ENCODE measurements around the gene ORC3.
A peak's percentile ranks its signal among the peaks of the same experiment; 100 is the strongest.
"Not testable (repeated sequence)": the region's sequence is repeated elsewhere in the genome, so short reads cannot be mapped to it uniquely, and the experiment has no call there.

The ORC3 gene

DNA sequence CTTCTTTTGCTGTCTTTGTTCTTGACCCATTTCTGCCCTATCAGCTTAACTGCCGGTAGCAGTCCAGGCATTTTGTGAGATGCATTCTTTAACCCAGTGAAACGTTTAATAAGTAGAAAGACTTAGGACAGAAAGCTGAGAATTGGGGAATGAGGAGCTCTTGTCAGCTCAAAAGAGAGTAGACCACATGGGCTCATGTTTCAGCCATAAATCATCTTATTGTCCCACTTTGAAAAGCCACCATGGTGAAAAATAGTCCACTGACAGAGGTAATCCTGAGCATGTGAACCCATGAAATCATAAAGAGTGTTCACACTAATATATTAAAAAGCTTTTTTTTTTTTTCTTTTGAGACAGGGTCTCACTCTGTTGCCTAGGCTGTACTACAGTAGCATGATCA lies 16.3 kb downstream of the ORC3 start:
- DNase-seq = no peak

GRCh38 chr6:87608802-87609201 lies 18.9 kb downstream of the ORC3 start:
- no peak for DNase-seq

DNA sequence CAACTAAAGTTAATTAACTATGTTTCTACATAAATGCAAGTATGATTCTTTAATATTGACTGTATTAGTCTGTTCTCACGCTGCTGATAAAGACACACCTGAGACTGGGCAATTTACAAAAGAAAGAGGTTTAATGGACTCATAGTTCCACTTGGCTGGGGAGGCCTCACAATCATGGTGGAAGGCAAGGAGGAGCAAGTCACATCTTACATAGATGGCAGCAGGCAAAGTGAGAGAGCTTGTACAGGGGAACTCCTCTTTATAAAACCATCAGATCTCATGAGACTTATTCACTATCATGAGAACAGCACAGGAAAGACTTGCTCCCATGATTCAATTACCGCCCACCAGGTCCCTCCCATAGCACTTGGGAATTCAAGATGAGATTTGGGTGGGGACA lies 23.1 kb downstream of the ORC3 start:
- not testable (repeated sequence) for DNase-seq

GRCh38 chr6:87617405-87617804 lies 27.5 kb downstream of the ORC3 start:
- DNase-seq = no peak

GRCh38 chr6:87618531-87618930 lies 28.6 kb downstream of the ORC3 start:
- no peak for DNase-seq

DNA sequence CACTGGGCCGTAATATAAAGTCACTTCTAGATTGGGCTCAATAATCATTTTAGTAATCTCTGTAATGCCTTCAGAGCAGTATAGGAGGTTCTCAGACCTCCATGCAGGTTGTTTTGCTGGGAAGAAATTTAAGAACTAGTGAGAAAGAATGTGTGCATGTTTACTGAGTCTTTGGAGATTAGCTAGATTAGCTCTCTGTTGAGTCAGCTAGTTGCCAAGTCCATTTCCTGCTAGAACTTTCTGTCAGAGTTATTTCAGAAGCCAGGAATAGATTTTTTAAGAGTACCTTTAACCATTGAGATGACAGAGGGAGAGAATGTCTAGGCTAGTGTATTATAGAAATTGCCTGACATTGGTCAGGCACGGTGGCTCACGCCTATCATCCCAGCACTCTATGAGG lies 33.3 kb downstream of the ORC3 start:
- DNase-seq = no peak

- no peak for DNase-seq
Observed at GRCh38 chr6:87628424-87628823, 38.5 kb downstream of the ORC3 start.

- no peak for DNase-seq
Observed at GRCh38 chr6:87628881-87629280, 38.9 kb downstream of the ORC3 start.

DNA sequence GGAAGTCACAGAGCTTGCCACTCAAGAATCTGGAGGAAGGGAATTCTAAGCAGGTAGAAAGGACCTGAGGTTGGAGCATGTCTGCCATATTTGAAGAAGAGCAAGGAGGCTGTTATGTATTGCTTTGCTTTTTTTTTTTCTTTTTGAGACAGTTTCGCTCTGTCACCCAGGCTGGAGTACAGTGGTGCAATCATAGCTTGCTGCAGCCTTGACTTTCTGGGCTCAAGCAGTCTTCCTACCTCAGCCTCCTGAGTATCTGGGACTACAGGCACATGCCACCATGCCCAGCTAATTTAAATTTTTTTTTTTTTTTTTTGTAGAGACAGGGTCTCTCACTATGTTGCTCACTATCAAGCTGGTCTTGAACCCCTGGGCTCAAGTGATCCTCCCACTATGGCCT lies 40.8 kb downstream of the ORC3 start:
- no peak for DNase-seq

GRCh38 chr6:87633851-87634250 lies 43.9 kb downstream of the ORC3 start:
- no peak for DNase-seq

- no peak for DNase-seq
Observed at GRCh38 chr6:87636315-87636714, 46.4 kb downstream of the ORC3 start.

DNA sequence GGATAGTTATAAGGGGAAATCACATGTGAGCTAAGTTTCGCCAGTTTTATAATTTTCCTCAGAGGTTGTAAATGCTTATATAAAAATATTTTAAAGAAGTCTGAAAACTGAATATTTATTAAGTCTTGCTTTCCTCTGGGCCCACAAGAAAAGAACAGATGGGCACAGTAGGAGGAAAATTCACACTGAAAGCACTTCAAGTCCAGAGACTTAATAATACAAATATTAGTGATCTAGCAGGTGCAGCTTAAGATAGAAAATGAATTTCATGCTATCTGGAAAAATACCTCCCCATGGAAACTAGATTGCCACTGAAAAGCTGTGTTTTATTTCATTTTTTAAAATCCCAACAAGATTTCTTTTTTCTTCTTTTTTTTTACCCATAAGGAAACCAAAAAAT lies 47.2 kb downstream of the ORC3 start:
- DNase-seq = no peak

DNA sequence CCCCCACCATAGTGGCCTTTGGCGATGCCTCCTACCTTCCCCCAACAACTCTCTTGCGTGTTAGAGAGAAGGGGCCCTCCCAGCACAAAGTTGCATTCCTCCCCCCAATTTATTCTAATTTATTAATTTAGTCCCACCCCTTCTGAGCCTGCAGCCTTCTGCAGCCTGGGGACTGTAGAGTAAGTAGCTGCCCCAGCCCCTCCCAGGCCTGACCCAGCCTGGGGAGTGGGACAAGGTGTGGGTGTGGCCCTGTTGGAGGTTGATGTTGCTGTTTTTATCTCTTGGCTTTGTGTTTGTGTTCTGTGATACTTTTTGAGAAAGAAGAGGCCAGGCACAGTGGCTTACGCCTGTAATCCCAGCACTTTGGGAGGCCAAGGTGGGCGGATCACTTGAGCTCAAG lies 49.4 kb downstream of the ORC3 start:
- no peak for DNase-seq

DNA sequence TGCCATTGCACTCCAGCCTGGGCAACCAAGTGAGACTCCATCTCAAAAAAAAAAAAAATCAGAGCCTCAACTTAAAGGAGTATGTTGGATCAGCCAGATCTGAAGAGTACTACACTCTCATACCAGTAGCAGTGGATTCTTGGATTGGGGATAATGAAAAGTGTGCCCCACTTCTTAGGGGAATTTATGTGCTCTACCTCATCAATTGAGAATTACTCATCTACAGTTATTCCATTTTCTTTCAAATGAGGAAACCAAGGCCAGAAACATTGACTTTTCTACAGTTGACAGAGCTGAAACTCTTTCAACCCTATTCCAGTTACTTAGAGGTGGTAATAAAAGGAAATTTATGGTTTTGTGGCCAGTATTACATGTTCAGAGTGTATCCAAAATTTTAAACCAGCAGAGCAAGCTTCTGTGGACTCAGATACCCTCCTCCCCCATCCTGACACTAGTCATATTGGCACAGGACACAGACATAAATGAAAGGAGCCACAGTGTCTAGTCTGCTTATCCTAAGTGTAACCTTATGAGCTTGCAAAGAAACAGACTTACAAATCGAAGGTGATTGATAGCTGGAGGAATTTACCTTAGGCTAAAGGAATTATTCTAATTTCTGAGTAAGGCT lies 51.2 kb downstream of the ORC3 start:
- DNase-seq = no peak

DNA sequence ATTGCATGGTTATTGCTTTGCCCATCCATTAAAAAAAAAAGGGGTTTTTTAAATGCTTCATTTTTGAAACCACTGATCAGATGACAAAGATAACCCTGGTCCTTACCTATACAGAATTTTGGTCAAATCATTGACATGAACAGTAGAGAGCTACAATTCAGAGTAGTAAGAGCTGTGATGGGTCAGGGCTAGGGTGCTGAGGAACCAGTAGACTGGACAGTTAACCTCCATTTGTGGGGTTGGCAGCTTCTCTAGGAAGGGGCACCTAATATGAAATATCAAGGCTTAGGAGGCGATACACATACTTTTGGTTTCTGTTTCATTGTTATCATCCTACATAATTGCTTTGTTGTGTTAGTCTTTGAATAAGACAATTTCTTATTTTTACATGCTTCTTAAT lies 55.1 kb downstream of the ORC3 start:
- DNase-seq = no peak

DNA sequence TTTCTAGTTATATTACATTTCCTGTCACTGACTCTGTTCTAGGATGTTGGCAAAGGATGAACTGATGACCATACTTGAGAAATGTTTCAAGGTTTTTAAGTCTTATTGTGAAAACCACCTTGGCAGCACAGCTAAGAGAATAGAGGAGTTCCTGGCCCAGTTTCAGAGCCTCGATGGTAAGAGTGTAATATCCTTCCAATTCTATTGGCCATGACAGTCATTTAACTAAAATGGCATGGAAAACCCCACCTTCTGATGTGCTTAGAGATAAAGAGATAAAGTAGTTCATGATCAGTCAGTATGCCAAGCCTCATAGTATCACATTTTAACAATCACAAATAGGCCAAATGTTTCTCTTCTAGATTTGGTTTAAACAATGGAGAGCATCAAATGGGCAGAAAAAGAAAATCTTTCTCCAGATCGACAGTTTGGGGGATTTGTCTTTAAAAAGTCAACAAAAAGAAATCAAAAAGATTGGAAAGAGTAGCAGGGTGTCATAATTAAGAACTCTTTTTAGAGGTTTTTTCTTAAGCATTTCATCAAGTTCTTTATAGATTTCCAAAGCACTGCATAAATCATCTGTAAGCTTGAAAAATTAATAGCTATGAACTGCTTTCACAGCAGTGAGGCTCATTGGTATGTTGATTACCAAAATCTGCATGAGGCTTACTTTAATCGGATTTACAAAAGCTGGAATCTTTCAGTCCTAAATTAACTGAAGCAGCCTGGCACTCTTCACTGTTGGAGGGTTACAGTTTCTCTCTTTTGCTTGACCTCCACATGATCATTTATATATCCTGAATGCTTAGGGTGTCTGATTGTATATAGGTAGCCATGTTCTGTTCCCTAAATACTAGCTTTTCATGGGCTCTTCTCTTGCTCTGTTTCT lies 63.4 kb downstream of the ORC3 start:
- DNase-seq = no peak

- no peak for DNase-seq
Observed at GRCh38 chr6:87654122-87654521, 64.2 kb downstream of the ORC3 start.

DNA sequence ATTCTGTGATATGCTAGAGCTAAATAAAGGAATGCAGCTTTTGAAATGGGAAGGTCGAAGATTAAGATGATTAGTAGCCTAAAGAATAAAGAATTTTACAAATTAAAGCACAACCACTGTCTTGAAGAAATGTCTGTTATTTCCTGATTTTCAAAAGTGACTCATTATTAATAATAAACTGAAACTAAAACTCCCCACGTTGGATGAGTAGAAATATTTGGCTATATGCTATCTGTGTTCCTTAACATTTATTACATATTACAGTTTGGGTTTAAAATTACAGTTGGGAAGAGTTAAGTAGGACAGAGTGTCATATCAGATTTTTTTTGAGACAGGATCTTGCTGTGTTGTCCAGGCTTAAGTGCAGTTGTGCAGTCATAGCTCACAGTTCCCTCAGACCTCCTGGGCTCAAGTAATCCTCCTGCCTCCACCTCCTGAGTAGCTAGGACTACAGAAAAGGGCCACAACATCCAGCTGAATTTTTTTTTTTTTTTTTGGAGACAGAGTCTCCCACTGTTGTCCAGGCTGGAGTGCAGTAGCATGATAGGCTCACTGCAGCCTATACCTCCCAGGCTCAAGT lies 65.0 kb downstream of the ORC3 start:
- DNase-seq = no peak

DNA sequence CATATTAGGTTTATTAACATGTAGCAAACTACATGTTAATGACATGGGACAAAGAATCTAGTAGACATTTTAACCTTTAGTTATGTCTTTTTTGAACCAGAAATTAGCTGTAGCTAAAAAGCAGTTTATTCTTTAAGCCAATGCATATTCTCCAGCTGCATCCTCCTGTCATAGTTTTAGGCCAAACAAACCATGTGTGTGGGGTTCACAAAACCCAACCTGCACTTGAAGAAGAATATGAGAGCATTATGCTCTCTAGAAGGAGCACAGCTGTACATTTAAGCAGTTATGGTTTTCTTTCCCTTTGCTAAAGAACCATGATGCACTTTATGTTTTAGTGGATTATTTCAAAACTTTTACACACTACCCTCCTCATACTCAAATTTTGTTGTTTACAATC lies 65.9 kb downstream of the ORC3 start:
- no peak for DNase-seq

DNA sequence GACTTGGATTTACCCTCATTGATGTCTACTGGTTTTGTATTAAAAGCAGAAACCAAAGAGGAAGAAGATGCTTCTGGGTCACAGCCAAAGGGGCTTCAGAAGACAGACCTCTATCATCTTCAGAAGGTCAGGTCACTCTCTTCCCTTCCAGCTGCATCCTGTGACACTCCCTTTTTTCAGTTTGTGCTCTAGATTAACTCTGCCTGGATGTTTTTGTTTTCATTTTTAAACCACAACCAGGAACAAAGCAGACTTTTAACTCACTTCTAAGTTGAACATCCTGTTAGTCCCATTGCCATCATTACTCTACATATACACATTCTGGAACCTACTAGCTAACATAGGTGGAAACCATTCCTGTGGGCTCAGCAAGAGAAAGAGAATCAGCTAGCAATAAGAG lies 66.9 kb downstream of the ORC3 start:
- DNase-seq = peak; percentile 14

- no peak for DNase-seq
Observed at GRCh38 chr6:87658516-87658915, 68.6 kb downstream of the ORC3 start.

DNA sequence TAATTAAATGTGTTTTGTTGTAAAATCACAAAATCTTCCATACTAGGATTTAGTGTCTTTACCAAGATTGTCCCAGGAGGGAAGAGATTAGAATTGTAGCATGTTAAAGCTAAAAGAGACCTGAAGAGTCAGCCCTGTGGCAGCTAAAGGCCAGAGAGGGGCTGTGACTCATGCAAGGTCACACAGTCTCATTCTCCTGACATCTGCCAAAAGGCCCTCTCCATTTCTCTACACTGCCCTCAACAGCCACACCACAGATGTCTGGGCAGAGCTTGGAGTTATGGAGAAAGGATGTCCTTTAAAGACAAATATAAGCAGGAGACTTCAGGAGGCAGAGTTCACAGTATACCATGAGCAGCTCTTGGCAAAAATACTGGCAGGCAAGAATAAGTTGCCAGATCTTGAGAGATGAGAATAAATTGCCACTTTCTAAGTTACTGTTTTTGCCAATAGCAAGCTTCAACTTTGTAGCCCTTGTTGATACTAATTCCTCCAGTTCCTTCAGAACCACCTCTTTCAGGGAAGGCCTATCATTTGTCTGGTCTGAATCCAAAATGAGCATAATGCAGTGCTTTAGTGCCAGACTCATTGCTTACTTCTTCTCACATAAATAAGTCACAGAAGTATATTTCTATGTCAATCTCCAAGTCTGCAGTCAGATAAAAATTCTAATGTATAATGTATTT lies 70.4 kb downstream of the ORC3 start:
- no peak for DNase-seq

DNA sequence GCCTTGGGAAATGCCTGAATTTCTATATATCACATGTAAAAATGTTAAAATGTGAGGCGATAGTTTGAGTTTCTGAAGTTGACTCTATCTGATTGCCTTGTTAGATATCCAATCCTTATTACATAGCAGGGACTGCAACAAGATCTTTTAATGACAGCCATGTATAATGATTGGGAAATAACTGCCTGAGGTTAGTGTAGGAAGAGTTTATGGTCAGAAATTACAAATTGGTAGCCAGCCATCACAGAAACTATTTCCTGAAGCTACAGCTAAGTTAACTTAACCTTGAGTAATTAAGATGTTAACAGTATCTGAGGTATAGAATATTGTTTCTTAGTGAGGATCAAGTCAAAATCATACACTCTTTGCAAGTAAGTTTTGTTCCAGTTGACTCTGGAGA lies 71.1 kb downstream of the ORC3 start:
- peak; percentile 57 for DNase-seq

DNA sequence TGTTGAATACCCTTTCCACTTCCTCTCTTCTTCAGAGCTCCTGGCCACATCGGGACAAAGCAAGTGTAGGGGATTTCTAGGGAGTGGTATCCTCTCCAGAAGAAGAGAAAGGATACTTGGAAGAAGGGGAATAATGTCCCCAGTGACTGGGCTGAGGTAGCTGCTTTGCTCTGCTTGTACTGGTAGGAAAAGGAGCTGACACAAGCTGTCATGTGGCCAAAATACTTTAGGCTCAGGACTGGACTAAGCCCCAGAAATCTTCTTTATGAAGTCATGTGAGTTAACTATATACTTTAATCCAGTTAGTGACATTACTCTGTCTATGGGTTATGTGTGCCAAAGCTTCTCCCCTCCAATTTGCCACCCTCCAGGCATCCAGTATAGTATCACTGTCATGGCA lies 71.6 kb downstream of the ORC3 start:
- DNase-seq = no peak
